ENCODE measurements around the gene CENPX.

CENPX gene

GRCh38 chr17:82037889-82038195, 15.2 kb upstream of the CENPX start:
- no peak for TF ChIP-seq ZNF274 (IDR thresholded peaks at IDR 0.05; ENCODE audit: low read depth, low read length)
- peak overlapping the region; percentile 36; the same call in 1 of the 2 replicates for H3K4me3 ChIP-seq (ENCODE audit: low read length)

- peak within 1 kb of the TSS; percentile 66; the same call in 1 of the 2 replicates for H3K4me3 ChIP-seq (ENCODE audit: low read length)
- no peak for TF ChIP-seq ZNF274 (IDR thresholded peaks at IDR 0.05; ENCODE audit: low read depth, low read length)
Observed at GRCh38 chr17:82037092-82037888, 14.6 kb upstream of the CENPX start, which contains the start of gene DCXR. Gene DCXR (minus strand): TSS chr17:82037697. CDS start chr17:82037682, 15 bp downstream.

GRCh38 chr17:82036634-82037091, 14.0 kb upstream of the CENPX start:
- TF ChIP-seq ZNF274 (IDR thresholded peaks at IDR 0.05; ENCODE audit: low read depth, low read length), result no peak
- H3K4me3 ChIP-seq (ENCODE audit: low read length), result peak overlapping the region; percentile 66; the same call in 1 of the 2 replicates

- no peak overlapping the region; the same call in 1 of the 2 replicates for H3K4me3 ChIP-seq (ENCODE audit: low read length)
- no peak for TF ChIP-seq ZNF274 (IDR thresholded peaks at IDR 0.05; ENCODE audit: low read depth, low read length)
Observed at GRCh38 chr17:82035956-82036633, 13.4 kb upstream of the CENPX start.

GRCh38 chr17:82035488-82035887, 12.8 kb upstream of the CENPX start:
- no peak for TF ChIP-seq ZNF274 (IDR thresholded peaks at IDR 0.05; ENCODE audit: low read depth, low read length)
- H3K4me3 ChIP-seq (ENCODE audit: low read length), result no peak overlapping the region

- no peak for TF ChIP-seq ZNF274 (IDR thresholded peaks at IDR 0.05; ENCODE audit: low read depth, low read length)
- no peak overlapping the region for H3K4me3 ChIP-seq (ENCODE audit: low read length)
Observed at GRCh38 chr17:82034371-82035011, 11.8 kb upstream of the CENPX start.

GRCh38 chr17:82033359-82034085, 10.8 kb upstream of the CENPX start:
- H3K4me3 ChIP-seq (ENCODE audit: low read length), result no peak overlapping the region
- TF ChIP-seq ZNF274 (IDR thresholded peaks at IDR 0.05; ENCODE audit: low read depth, low read length), result no peak

GRCh38 chr17:82031885-82032627, 9.4 kb upstream of the CENPX start:
- H3K4me3 ChIP-seq (ENCODE audit: low read length), result no peak overlapping the region
- no peak for TF ChIP-seq ZNF274 (IDR thresholded peaks at IDR 0.05; ENCODE audit: low read depth, low read length)

GRCh38 chr17:82031303-82031884, 8.7 kb upstream of the CENPX start, which contains the start of gene RAC3:
Gene RAC3 (plus strand): TSS chr17:82031678. CDS start chr17:82031762, 84 bp downstream.
- TF ChIP-seq ZNF274 (IDR thresholded peaks at IDR 0.05; ENCODE audit: low read depth, low read length), result no peak
- H3K4me3 ChIP-seq (ENCODE audit: low read length), result peak within 1 kb of the TSS; percentile 46; the same call in 1 of the 2 replicates

GRCh38 chr17:82030470-82031302, 8.0 kb upstream of the CENPX start:
- TF ChIP-seq ZNF274 (IDR thresholded peaks at IDR 0.05; ENCODE audit: low read depth, low read length), result no peak
- peak overlapping the region; percentile 46; the same call in 1 of the 2 replicates for H3K4me3 ChIP-seq (ENCODE audit: low read length)

- no peak overlapping the region for H3K4me3 ChIP-seq (ENCODE audit: low read length)
- no peak for TF ChIP-seq ZNF274 (IDR thresholded peaks at IDR 0.05; ENCODE audit: low read depth, low read length)
Observed at GRCh38 chr17:82029990-82030469, 7.4 kb upstream of the CENPX start.

- TF ChIP-seq ZNF274 (IDR thresholded peaks at IDR 0.05; ENCODE audit: low read depth, low read length), result no peak
- H3K4me3 ChIP-seq (ENCODE audit: low read length), result no peak overlapping the region
Observed at GRCh38 chr17:82029391-82029790, 6.7 kb upstream of the CENPX start.

Data from GM08714 (cell line).